ENCODE data around the gene CDH4. TPM values are rescaled to one million over a fixed set of nuclear protein-coding genes. Genes with fewer than 3 reads are reported as not detected.

CDH4 gene
- total and polyA plus RNA-seq, 2 donors (not counting 3 experiments of a cell fraction or from before 2014, with no cell fraction given) = 0.17 to 0.51 TPM

DNA sequence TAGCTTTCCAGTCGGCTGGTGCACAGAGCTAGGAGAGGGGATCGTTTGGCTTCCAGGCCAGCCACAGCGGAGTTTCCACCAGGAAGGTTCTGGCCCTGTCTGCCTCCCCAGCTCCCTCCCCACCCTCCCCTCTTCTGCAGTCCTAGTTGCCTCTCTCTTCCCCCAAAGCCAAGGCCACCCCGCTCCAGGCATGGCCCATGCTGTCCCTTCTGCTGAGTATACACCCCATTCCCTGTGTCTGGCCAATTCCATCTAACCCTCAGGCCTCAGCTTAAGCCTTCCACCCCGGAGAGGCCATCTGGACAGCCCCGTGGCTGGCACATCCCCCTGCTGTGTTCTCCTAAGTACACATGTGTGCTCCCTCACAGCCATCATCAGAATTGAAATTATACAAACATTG, 167.4 kb downstream of the CDH4 start:
- DNase-seq (ENCODE audit: low read depth, low spot score) (no peak), FAIRE-seq (no peak)
- H3K27ac ChIP-seq (ENCODE audit: insufficient read depth, low read depth, low read length) = no peak overlapping the region
- TF ChIP-seq MAX (IDR thresholded peaks at IDR 0.05; ENCODE audit: insufficient read depth, insufficient read length) = no peak
- no peak for TF ChIP-seq EZH2 (IDR thresholded peaks at IDR 0.05; ENCODE audit: borderline replicate concordance, low read depth, low read length, severe bottlenecking)
- TF ChIP-seq FOS (IDR thresholded peaks at IDR 0.05; ENCODE audit: borderline replicate concordance, insufficient read depth, low read length) = no peak
- no peak for TF ChIP-seq GATA2 (IDR thresholded peaks at IDR 0.05; ENCODE audit: insufficient read depth, insufficient read length, low read depth, low read length)
- TF ChIP-seq POLR2AphosphoS5 (IDR thresholded peaks at IDR 0.05; ENCODE audit: insufficient read depth, low read depth, low read length) = no peak
- TF ChIP-seq POLR2A (IDR thresholded peaks at IDR 0.05; ENCODE audit: low read depth, low read length) = no peak
- no peak for TF ChIP-seq MYC (IDR thresholded peaks at IDR 0.05; ENCODE audit: low read depth, low read length)
- TF ChIP-seq JUN (IDR thresholded peaks at IDR 0.05; ENCODE audit: borderline replicate concordance, insufficient read depth, insufficient read length, low read depth) = no peak
- TF ChIP-seq, protein P1, sequence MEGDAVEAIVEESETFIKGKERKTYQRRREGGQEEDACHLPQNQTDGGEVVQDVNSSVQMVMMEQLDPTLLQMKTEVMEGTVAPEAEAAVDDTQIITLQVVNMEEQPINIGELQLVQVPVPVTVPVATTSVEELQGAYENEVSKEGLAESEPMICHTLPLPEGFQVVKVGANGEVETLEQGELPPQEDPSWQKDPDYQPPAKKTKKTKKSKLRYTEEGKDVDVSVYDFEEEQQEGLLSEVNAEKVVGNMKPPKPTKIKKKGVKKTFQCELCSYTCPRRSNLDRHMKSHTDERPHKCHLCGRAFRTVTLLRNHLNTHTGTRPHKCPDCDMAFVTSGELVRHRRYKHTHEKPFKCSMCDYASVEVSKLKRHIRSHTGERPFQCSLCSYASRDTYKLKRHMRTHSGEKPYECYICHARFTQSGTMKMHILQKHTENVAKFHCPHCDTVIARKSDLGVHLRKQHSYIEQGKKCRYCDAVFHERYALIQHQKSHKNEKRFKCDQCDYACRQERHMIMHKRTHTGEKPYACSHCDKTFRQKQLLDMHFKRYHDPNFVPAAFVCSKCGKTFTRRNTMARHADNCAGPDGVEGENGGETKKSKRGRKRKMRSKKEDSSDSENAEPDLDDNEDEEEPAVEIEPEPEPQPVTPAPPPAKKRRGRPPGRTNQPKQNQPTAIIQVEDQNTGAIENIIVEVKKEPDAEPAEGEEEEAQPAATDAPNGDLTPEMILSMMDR (IDR thresholded peaks at IDR 0.05; ENCODE audit: extremely low read depth in 1 of 2, insufficient read depth in 1 of 2, low read depth in 1 of 2, low read length in 2 of 2) = no peak
- no TSS peak for BruUV-seq (replicated peaks)
- H2AFZ ChIP-seq (ENCODE audit: low read depth, low read length) = no peak overlapping the region
- no peaks in the 10 kb centered on the region for H3K79me2 ChIP-seq (ENCODE audit: control insufficient read depth, insufficient read depth, low read length)
- H4K20me1 ChIP-seq (replicated peaks; ENCODE audit: control insufficient read depth, extremely low read depth, insufficient read depth, low read length) = no peaks in the 10 kb centered on the region
- H3K36me3 ChIP-seq (ENCODE audit: control insufficient read depth in 2 of 2, extremely low read depth in 1 of 2, insufficient read depth in 2 of 2, low read length in 2 of 2) = no peaks in the 10 kb centered on the region
- H3K9me1 ChIP-seq (replicated peaks; ENCODE audit: control insufficient read depth, extremely low read depth, insufficient read depth, low read length) = no peaks in the 10 kb centered on the region
- POLR2A ChIA-PET = no interaction called here
- H3K4me1 ChIP-seq (ENCODE audit: control insufficient read depth, extremely low read depth, insufficient read depth, low read length) = no peaks in the 10 kb centered on the region
- no peak overlapping the region for H3K4me3 ChIP-seq (replicated peaks in 1 of 3; ENCODE audit: insufficient read depth in 1 of 3, low read depth in 1 of 3, low read length in 3 of 3)
- H3K9ac ChIP-seq (replicated peaks; ENCODE audit: extremely low read depth, insufficient read depth, low read length) = no peak overlapping the region
- dilution Hi-C loops (cut with MboI; ENCODE audit: extremely low pct_ligation_motif_present, low sequenced_read_pairs) = no loop called here
- H3K4me2 ChIP-seq (ENCODE audit: insufficient read depth, low read length) = no peak overlapping the region
- CTCF ChIA-PET = no interaction called here
- H3K9me3 ChIP-seq (replicated peaks; ENCODE audit: control insufficient read depth, insufficient read depth, low read length) = peaks cover 4% of the 10 kb centered on the region
- no peaks in the 10 kb centered on the region for H3K27me3 ChIP-seq (ENCODE audit: control insufficient read depth in 2 of 2, insufficient read depth in 2 of 2, low read length in 2 of 2)
- intact Hi-C loops (cut with micrococcal nuclease) = no loop called here

Measured in endothelial cell of umbilical vein (primary cell).